ENCODE results near the gene IFT20. TPM values are rescaled to one million over a fixed set of nuclear protein-coding genes. Genes with fewer than 3 reads are reported as not detected.
A peak's percentile ranks its signal among the peaks of the same experiment; 100 is the strongest.

The IFT20 gene
- 34.7 and 65.9 TPM in 2 replicates for total RNA-seq (2014; rRNA removed; shearing (Covaris generic))

- DNase-seq (ENCODE audit: low read depth), result peak; percentile 99
Measured at GRCh38 chr17:28335201-28335958, at the start of gene IFT20, which contains the start of gene TNFAIP1. Gene IFT20 (minus strand): TSS chr17:28335472. CDS start chr17:28331985, 3,487 bp downstream. Gene TNFAIP1 (plus strand): TSS chr17:28335761. CDS start chr17:28339522, 3,761 bp downstream.

- DNase-seq (ENCODE audit: low read depth), result no peak
Measured at GRCh38 chr17:28385037-28385400, 49.7 kb upstream of the IFT20 start.

- DNase-seq (ENCODE audit: low read depth), result no peak
Measured at GRCh38 chr17:28384281-28385036, 49.2 kb upstream of the IFT20 start.

GRCh38 chr17:28381141-28381825, 46.0 kb upstream of the IFT20 start:
- DNase-seq (ENCODE audit: low read depth), result no peak

- peak; percentile 97 for DNase-seq (ENCODE audit: low read depth)
Measured at GRCh38 chr17:28379814-28380801, 44.8 kb upstream of the IFT20 start.

GRCh38 chr17:28372945-28373274, 37.6 kb upstream of the IFT20 start:
- DNase-seq (ENCODE audit: low read depth), result no peak

- DNase-seq (ENCODE audit: low read depth), result peak; percentile 30
Measured at GRCh38 chr17:28372203-28372944, 37.1 kb upstream of the IFT20 start.

- DNase-seq (ENCODE audit: low read depth), result peak; percentile 80
Measured at GRCh38 chr17:28371245-28372202, 36.3 kb upstream of the IFT20 start, which contains the start of gene SARM1. Gene SARM1 (plus strand): TSS chr17:28371694. CDS start chr17:28372033, 339 bp downstream.

GRCh38 chr17:28370744-28371103, 35.5 kb upstream of the IFT20 start:
- DNase-seq (ENCODE audit: low read depth), result no peak

- peak; percentile 46 for DNase-seq (ENCODE audit: low read depth)
Measured at GRCh38 chr17:28370035-28370743, 34.9 kb upstream of the IFT20 start, which contains the start of gene VTN. Gene VTN (minus strand): TSS chr17:28370307. CDS start chr17:28370203, 104 bp downstream.

- no peak for DNase-seq (ENCODE audit: low read depth)
Measured at GRCh38 chr17:28369684-28370034, 34.4 kb upstream of the IFT20 start.

- DNase-seq (ENCODE audit: low read depth), result no peak
Measured at GRCh38 chr17:28368915-28369683, 33.8 kb upstream of the IFT20 start.

- DNase-seq (ENCODE audit: low read depth), result no peak
Measured at GRCh38 chr17:28368306-28368831, 33.1 kb upstream of the IFT20 start.

GRCh38 chr17:28367641-28368305, 32.5 kb upstream of the IFT20 start:
- no peak for DNase-seq (ENCODE audit: low read depth)

GRCh38 chr17:28366605-28367004, 31.3 kb upstream of the IFT20 start:
- no peak for DNase-seq (ENCODE audit: low read depth)

GRCh38 chr17:28365487-28365886, 30.2 kb upstream of the IFT20 start:
- DNase-seq (ENCODE audit: low read depth), result no peak

Measured in M059J (cell line).